RKO (cell line): ENCODE data around the gene ABTB2.
"Not testable (repeated sequence)": the region's sequence is repeated elsewhere in the genome, so short reads cannot be mapped to it uniquely, and the experiment has no call there.

Source experiments
- DNase-seq: peaks from one replicate; pipeline ENCODE4 v3.0.0-alpha.2; 2016; ENCODE audit warnings: low spot score

The ABTB2 gene

DNA sequence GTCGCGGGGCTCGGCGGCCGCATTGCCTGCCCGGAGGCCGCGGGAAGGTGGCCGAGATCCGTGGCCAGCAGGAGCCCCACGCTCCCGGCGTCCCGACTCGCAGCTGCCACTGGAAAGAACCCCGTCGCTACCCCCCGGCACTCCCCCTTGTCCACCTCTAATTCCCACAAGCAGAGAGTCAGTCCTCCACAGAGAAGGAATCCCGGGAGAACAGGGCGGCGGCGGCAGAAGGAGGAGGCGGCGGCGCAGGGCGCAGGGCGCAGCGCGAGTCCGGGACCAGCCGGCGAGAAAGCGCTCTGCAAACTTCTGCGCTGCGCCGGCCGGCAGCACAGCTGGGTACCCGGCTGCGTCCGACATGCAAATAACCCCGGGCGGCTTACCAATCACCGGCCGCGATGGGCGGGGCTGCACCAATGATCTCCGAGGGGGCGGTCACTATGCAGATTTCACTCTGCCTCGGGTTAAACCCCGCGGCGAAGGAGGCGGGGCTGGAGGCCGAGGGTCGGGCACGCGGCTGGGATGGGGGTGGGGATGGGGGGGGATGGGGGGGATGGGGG is at the start of gene ABTB2:
Gene ABTB2, minus strand, starts transcription at position 310 of the 557 bp plus-strand sequence.
- peak; percentile 97 for DNase-seq

DNA sequence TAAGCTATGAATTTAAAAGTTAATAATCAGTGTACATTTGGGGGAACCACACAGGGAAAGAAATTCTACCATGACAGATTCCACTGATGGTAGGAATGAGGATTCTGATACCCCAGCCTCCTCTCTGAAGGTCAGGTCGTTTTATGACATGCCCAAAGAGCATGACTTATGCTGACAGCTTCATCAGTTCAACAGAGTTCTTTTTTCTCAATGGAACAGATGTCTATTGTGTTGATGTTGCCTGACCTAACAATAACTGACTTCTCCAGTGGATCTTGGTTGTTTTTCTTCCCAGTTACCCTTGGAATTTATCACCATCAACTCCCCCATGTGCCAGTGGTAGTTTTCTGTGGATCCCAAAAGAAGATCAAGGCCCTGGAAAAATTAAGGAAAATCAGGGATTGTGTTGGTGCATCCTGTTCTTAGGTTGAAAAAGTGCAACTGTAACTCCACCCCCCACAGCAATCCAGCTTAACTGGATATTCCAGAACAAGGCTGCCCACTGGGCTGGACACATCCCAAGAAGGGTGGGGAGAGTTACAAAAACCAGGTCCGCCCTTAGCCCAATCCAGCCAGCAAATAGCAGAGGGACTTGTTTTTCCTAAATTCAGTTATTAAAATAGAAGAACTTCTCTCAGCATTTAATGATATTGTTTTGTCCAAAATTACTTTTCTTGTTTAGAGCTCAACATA is 49.5 kb upstream of the ABTB2 start:
- DNase-seq = no peak

- no peak for DNase-seq
These were observed 48.6 kb upstream of the ABTB2 start for GRCh38 chr11:34406413-34406812.

DNA sequence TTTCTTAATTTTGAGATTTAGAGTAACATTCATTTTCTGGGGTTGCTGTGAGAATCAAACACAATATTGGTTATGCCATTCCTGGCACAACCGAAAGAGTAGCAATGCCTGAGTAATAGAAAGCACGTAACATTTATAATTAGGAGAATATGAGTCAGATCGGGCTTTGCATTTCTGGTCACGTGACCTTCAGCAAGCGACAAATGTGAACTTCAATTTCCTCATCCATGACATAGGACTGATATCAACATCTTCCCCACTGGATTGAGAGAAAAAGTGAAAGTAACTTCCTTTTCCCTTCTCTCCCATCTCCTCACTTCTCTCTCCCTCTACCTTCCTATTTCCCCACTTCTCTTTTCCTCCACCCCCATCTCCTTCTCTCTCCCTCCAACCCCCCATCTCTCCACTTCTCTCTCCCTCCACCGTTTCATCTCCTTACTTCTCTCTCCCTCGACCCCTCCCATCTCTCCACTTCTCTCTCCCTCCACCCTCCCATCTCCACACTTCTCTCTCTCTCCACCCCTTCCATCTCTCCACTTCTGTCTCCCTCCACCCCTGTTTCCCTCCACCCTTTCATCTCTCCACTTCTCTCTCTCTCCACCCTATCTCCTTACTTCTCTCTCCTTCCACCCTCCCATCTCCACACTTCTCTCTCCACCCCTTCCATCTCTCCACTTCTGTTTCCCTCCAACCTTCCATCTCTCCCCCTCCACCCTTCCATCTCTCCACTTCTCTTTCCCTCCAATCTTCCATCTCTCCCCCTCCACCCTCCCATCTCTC is 47.5 kb upstream of the ABTB2 start:
- DNase-seq = peak; percentile 89

- DNase-seq = no peak
These were observed 46.5 kb upstream of the ABTB2 start for GRCh38 chr11:34404280-34404679.

- no peak for DNase-seq
These were observed 45.6 kb upstream of the ABTB2 start for GRCh38 chr11:34403431-34403830.

- no peak for DNase-seq
These were observed 40.0 kb upstream of the ABTB2 start for GRCh38 chr11:34397811-34398210.

- no peak for DNase-seq
These were observed 39.3 kb upstream of the ABTB2 start for GRCh38 chr11:34397120-34397519.

- DNase-seq = peak; percentile 57
These were observed 38.2 kb upstream of the ABTB2 start for GRCh38 chr11:34395916-34396550.

DNA sequence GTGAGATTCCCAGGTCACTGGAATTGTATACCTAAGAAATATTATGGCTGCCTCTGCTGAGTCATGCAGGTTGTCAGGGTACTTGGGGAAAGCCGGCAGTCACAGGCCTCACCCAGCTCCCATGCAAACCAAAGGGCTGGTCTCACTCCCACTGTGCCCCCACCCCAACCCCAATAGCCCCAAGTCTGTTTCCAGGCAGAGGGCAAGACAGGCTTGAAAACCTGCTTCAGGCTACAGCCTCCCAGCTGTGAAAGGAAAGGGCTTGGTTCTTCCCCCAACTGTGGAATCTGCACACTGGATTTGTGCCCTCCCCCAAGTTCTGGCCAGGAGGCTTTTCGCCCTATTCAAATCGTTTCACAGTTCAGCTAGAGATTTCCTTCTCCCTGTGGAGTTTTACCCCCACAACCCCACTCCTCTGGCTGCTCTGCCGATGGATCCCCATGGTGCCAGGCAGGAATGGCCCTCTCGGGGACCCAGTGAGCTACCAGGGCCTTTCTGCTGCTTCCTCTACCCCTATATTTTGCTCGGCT is 37.0 kb upstream of the ABTB2 start:
- DNase-seq = no peak

GRCh38 chr11:34387653-34388052 is 29.8 kb upstream of the ABTB2 start:
- no peak for DNase-seq

DNA sequence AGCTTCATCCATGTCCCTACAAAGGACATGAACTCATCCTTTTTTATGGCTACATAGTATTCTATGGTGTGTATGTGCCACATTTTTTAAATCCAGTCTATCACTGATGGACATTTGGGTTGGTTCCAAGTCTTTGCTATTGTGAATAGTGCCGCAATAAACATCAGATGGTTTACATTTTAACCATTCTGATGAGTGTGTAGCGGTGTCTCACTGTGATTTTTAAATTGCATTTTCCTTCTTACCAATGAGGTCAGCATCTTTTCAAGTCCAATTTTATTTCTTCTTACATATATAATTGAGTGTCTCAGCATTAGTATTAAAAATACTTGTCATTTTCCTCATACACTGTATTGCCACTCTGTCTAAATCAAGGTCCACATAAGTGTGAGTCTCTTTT is 28.5 kb upstream of the ABTB2 start:
- not testable (repeated sequence) for DNase-seq

- no peak for DNase-seq
These were observed 24.9 kb upstream of the ABTB2 start for GRCh38 chr11:34382532-34383276.

DNA sequence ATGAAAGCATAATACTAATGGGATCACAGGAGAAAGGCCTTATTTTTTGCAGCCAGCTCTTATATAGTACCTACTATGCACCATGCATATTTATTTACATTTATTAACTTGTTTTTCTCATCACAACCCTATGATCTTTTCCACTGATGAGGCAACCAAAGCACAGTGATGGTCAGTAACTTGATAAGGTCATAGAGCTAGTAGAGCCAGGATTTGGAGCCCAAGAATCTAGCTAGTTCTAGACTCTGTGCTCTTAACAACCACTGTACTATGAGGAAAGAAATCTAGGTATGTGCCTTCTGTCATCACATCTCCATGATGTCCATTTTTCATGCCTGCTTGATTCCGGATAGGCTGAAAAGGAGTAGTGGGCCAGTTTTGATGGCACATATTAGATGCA is 24.0 kb upstream of the ABTB2 start:
- DNase-seq = no peak

GRCh38 chr11:34380696-34381095 is 22.9 kb upstream of the ABTB2 start:
- DNase-seq = peak; percentile 97

DNA sequence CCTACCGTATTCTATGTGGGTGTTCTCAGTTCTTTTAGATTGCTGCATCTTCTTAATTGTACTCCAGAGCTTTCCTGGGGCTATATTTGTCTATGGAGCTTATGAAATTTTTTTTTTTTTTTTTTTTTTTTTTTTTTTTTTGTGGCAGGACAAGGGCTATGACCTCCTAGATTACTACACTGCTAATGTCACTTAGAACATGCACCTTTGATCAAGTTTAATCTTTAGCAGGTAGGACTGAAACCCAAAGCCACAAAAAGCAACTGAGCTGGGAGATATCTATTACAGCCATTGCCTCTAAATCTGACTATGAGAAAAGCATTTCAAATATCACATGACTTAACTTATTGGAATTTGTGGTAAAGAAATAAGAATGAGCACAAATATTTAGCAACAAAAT is 21.7 kb upstream of the ABTB2 start:
- DNase-seq = no peak

DNA sequence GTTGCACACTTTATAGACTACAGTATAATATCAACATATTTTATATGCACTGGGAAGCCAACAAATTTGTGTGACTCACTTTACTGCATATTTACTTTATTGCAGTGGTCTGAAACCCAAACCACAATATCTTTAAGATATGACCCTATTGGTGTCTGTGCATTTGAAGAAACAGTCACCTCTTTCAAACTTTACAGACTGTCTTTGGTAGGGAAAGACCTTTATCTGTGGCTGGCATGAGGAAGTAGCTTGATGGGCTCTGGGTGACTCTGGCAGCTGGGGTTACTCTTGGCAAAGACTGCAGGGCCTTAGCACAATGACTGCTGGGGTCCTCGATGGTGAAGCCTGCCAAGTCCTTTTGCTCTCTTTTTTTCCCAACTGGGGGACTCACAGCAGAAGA is 21.3 kb upstream of the ABTB2 start:
- no peak for DNase-seq

DNA sequence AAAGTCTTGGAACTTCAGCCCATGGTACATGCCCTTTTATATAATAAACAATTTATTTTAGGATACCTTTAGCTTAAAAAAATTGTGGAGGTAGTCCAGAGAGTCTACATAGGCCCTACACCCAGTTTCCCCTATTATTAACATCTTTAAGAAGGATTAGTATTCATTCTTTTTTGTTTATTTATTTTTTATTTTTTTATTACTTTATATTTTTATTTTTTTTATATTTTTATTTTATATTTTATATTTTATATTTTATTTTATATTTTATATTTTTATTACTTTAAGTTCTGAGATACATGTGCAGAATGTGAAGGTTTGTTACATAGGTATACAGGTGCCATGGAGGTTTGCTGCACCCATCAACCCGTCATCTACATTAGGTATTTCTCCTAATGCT is 15.9 kb upstream of the ABTB2 start:
- no peak for DNase-seq

DNA sequence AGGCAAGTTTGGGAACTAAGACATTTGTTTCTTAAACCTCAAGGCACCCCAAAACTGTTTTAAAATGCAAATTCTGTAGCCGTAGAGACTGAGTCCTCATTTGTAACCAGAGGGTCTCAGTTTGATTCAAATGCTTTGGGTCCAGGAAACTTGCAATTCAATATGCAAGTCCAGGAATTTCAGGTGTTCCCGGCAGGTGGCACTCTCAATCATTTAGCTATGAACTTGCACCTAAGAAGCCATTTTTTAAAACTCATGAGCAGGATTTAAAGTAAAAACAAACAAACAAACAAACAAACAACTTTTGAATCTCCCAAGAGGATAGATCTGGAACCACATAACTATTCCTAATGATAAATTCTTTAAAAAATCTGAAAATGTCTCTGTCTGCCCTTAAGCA is 8.7 kb upstream of the ABTB2 start:
- peak; percentile 40 for DNase-seq

DNA sequence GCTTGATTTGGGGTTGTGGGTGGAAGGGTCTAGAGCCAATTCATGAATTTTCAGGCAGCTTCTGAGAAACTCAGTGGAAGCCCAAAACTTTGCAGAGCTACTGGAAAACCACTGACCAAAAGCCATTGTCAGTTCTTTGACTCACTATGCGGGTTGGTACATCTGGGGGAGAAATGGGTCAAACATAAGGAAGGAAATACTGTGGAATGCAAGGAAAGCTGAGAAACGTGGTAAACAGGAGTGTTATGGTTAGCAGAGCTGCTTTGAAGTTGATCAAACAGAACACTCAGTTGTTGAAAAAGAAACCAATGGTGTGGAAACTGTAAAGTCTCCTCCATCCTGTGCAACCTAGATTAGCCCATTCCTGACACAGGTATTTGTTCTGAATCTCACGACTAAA is 6.3 kb upstream of the ABTB2 start:
- DNase-seq = no peak

DNA sequence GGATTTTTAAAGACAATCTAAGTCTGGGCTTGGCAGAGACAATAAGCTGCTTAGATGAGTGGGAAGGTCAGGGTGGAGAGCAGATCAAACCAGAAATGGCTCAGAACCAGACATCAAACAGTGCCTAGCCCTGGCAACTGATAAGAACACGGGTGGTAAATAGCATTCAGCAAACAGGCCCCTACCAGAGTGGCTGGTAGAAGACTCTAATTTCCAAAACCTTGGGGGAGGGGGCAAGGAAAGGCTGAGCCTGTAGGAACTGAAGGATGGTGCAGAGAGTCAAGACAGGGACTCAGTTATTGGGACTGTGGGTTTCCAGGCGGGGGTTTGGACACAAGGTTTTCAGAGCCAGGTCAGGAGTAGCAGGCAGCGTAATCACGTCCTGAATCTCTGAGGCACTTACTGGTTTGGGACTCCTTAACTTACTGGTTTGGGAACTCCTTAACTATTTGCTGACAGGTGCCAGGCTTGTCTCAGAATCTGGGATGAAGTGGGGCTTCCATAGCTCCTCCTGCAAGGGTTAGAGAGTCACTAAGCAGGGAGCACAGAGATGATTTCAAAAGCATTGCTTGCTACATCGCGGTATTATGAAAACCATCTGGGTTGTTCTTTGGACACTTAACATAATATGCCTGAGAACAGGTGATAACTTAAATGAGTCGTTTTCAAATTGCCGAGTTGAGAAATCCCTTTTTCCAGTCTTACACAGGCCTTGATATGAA is 5.7 kb upstream of the ABTB2 start:
- no peak for DNase-seq
